GM12892 (cell line): ENCODE results near the gene GPR84.

Source experiments
- POLR2A ChIP-seq: IDR thresholded peaks from 2 replicates; pipeline ENCODE4 v1.6.1; 2011; ENCODE audit warnings: low read depth, low read length, control low read depth
- POLR2AphosphoS5 ChIP-seq: IDR thresholded peaks from 2 replicates; pipeline ENCODE4 v1.6.1; 2011; ENCODE audit warnings: low read depth, low read length, control low read depth
- TAF1 ChIP-seq: IDR thresholded peaks from 2 replicates; pipeline ENCODE4 v1.6.1; 2011; ENCODE audit warnings: low read depth, mild to moderate bottlenecking, control low read depth, low read length, borderline replicate concordance

- TF ChIP-seq POLR2AphosphoS5 = no peak
- TF ChIP-seq POLR2A = no peak
- TF ChIP-seq TAF1 = no peak
Measured at GRCh38 chr12:54412348-54412747, 48.1 kb upstream of the GPR84 start.
